Measurements from ENCODE around the gene CDIPT. TPM values are rescaled to one million over a fixed set of nuclear protein-coding genes. Genes with fewer than 3 reads are reported as not detected.

Gene CDIPT
- total and polyA plus RNA-seq, 2 of the 13 experiments (the other 11 are each of a cell fraction or from before 2014, with no cell fraction given), result 54.9 to 97.5 TPM

- TF ChIP-seq, protein P1, sequence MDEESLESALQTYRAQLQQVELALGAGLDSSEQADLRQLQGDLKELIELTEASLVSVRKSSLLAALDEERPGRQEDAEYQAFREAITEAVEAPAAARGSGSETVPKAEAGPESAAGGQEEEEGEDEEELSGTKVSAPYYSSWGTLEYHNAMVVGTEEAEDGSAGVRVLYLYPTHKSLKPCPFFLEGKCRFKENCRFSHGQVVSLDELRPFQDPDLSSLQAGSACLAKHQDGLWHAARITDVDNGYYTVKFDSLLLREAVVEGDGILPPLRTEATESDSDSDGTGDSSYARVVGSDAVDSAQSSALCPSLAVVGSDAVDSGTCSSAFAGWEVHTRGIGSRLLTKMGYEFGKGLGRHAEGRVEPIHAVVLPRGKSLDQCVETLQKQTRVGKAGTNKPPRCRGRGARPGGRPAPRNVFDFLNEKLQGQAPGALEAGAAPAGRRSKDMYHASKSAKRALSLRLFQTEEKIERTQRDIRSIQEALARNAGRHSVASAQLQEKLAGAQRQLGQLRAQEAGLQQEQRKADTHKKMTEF (CRISPR knock-in tag; IDR thresholded peaks at IDR 0.05), result peak; percentile 53; the same call in 1 of the 2 replicates
- TF ChIP-seq HMGA1 (CRISPR knock-in tag; conservative IDR thresholded peaks at IDR 0.05) (no peak), ZNF251 (CRISPR knock-in tag; IDR thresholded peaks at IDR 0.05) (no peak), CEBPG (CRISPR knock-in tag; IDR thresholded peaks at IDR 0.05) (no peak), SP1 (IDR thresholded peaks at IDR 0.05) (no peak), SP1 (CRISPR knock-in tag; IDR thresholded peaks at IDR 0.05) (no peak), CAMTA2 (CRISPR knock-in tag; IDR thresholded peaks at IDR 0.05; ENCODE audit: borderline replicate concordance) (no peak), FOXA3 (CRISPR knock-in tag; IDR thresholded peaks at IDR 0.05) (no peak), TERF1 (CRISPR knock-in tag; IDR thresholded peaks at IDR 0.05) (no peak), ZNF441 (CRISPR knock-in tag; IDR thresholded peaks at IDR 0.05; ENCODE audit: borderline replicate concordance) (no peak), ZNF543 (CRISPR knock-in tag; IDR thresholded peaks at IDR 0.05) (no peak), ZNF891 (CRISPR knock-in tag; IDR thresholded peaks at IDR 0.05) (0 out of 2 replicates have a peak, but pooled peaks have one; percentile 2), NFKBIZ (CRISPR knock-in tag; IDR thresholded peaks at IDR 0.05) (no peak), FOXO1 (CRISPR knock-in tag; IDR thresholded peaks at IDR 0.05) (no peak), ZNF317 (CRISPR knock-in tag; IDR thresholded peaks at IDR 0.05) (no peak), ELF4 (CRISPR knock-in tag; IDR thresholded peaks at IDR 0.05; ENCODE audit: borderline replicate concordance) (no peak), ZNF274 (CRISPR knock-in tag; IDR thresholded peaks at IDR 0.05) (no peak), TCF7 (IDR thresholded peaks at IDR 0.05; ENCODE audit: low read depth) (no peak), PHF8 (CRISPR knock-in tag; IDR thresholded peaks at IDR 0.05) (0 out of 2 replicates have a peak, but pooled peaks have one; percentile 25), ZNF816 (CRISPR knock-in tag; IDR thresholded peaks at IDR 0.05; ENCODE audit: borderline replicate concordance) (no peak)
- TF ChIP-seq, protein P2, sequence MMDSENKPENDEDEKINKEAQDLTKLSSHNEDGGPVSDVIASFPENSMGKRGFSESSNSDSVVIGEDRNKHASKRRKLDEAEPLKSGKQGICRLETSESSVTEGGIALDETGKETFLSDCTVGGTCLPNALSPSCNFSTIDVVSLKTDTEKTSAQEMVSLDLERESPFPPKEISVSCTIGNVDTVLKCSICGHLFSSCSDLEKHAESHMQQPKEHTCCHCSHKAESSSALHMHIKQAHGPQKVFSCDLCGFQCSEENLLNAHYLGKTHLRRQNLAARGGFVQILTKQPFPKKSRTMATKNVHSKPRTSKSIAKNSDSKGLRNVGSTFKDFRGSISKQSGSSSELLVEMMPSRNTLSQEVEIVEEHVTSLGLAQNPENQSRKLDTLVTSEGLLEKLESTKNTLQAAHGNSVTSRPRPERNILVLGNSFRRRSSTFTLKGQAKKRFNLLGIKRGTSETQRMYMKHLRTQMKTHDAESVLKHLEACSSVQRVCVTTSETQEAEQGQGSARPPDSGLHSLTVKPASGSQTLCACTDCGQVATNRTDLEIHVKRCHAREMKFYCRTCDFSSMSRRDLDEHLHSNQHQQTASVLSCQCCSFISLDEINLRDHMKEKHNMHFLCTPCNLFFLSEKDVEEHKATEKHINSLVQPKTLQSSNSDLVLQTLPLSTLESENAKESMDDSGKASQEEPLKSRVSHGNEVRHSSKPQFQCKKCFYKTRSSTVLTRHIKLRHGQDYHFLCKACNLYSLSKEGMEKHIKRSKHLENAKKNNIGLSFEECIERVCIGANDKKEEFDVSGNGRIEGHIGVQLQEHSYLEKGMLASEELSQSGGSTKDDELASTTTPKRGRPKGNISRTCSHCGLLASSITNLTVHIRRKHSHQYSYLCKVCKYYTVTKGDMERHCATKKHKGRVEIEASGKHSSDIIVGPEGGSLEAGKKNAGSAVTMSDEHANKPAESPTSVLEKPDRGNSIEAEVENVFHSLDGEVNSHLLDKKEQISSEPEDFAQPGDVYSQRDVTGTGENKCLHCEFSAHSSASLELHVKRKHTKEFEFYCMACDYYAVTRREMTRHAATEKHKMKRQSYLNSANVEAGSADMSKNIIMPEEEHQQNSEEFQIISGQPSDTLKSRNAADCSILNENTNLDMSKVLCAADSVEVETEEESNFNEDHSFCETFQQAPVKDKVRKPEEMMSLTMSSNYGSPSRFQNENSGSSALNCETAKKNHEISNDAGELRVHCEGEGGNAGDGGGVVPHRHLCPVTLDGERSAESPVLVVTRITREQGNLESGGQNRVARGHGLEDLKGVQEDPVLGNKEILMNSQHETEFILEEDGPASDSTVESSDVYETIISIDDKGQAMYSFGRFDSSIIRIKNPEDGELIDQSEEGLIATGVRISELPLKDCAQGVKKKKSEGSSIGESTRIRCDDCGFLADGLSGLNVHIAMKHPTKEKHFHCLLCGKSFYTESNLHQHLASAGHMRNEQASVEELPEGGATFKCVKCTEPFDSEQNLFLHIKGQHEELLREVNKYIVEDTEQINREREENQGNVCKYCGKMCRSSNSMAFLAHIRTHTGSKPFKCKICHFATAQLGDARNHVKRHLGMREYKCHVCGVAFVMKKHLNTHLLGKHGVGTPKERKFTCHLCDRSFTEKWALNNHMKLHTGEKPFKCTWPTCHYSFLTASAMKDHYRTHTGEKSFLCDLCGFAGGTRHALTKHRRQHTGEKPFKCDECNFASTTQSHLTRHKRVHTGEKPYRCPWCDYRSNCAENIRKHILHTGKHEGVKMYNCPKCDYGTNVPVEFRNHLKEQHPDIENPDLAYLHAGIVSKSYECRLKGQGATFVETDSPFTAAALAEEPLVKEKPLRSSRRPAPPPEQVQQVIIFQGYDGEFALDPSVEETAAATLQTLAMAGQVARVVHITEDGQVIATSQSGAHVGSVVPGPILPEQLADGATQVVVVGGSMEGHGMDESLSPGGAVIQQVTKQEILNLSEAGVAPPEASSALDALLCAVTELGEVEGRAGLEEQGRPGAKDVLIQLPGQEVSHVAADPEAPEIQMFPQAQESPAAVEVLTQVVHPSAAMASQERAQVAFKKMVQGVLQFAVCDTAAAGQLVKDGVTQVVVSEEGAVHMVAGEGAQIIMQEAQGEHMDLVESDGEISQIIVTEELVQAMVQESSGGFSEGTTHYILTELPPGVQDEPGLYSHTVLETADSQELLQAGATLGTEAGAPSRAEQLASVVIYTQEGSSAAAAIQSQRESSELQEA (CRISPR knock-in tag; IDR thresholded peaks at IDR 0.05; ENCODE audit: not compliant biosample characterization), result no peak
Observed at GRCh38 chr16:29820271-29820701, 42.7 kb downstream of the CDIPT start, which contains the start of gene MVP (continued).
